NCI-H2107 treated with DMSO at 0.1 percent for 48 hours (cell line): Measurements from ENCODE around the gene RASAL2.
"Not testable (repeated sequence)": the region's sequence is repeated elsewhere in the genome, so short reads cannot be mapped to it uniquely, and the experiment has no call there.

Experiments
- DNase-seq: peaks from one replicate; lab custom pipeline; 2025; ENCODE audit not compliant: unreplicated experiment; lab: John Stamatoyannopoulos, UW

The RASAL2 gene

DNA sequence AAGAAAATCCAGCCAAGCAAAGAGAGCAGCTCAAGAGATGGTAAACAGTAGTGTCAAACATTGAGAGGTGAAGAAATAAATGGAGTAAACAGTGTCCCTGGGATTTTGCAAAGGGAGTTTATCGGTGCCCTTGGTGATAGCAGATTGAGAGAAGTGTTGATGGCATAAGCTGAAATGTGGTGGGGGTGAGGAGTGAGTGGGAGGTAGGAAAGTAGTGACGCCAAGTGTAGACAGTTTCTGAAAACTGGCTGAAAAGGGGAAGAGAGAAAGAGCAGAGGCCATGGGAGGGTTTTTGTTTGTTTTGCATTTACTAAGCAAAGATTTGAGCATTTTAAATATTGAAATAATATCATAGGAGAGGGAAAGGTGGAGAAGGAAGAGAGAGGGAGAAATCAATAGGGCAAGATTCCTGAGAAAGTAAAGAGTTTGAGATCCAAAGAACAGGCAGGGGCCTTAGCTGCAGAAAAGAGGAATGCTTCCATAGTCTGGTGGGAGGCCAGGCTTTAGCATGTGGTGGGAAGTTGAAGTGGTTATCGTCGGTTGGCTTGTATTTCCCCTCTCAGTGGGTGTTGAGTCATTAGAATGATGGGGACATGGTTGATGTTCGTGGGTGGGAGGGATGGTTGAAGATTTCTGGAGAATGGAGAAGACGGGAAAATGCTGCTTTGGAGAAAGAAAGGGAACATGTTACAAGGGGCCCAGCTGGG, 26.8 kb upstream of the RASAL2 start:
- no peak for DNase-seq

- no peak for DNase-seq
Observed at GRCh38 chr1:178071811-178072210, 22.1 kb upstream of the RASAL2 start.

GRCh38 chr1:178072326-178072725, 21.6 kb upstream of the RASAL2 start:
- DNase-seq, result no peak

- DNase-seq, result no peak
Observed at GRCh38 chr1:178075333-178075732, 18.6 kb upstream of the RASAL2 start.

GRCh38 chr1:178076607-178077006, 17.3 kb upstream of the RASAL2 start:
- no peak for DNase-seq

GRCh38 chr1:178077917-178078316, 16.0 kb upstream of the RASAL2 start:
- DNase-seq, result no peak

DNA sequence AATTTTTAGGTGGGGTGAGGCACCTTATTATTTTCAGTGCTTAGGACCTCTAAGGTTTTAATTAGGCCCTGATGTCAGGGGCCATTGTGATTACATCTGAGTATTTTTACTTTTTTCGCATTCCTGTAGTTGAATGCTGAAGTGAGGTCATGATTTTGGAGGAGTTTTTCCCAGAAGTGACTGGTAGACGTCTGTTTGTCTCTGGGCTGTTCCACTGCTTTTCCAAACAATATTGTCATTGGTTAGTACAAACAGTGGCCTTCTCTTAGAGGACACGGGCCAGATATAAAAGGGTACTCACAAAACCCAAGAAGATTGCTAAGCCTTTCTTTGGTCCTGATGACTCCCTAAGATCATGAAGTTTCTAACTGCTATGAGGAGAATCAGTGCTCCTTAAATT, 7.6 kb upstream of the RASAL2 start:
- DNase-seq, result no peak

DNA sequence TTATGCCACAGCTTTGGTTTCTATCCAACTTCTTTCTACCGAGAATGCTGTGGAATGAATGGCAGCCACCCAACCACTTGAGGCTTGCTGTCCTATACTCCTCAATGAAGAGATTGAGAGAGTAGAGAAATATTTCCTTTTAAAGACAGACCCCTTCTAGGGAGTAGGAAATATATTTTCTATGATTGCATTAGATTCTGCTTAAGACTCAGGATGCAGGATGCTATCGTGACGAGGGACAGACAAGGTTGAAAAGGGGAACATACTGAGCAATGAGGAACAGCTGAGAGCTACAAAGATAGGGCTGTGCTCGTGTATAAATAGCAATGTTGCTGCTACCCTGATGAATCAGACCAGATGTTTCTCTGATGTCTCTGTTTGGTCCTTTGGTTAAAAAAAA, 7.1 kb upstream of the RASAL2 start:
- no peak for DNase-seq

- no peak for DNase-seq
Observed at GRCh38 chr1:178088651-178089050, 5.3 kb upstream of the RASAL2 start.

DNA sequence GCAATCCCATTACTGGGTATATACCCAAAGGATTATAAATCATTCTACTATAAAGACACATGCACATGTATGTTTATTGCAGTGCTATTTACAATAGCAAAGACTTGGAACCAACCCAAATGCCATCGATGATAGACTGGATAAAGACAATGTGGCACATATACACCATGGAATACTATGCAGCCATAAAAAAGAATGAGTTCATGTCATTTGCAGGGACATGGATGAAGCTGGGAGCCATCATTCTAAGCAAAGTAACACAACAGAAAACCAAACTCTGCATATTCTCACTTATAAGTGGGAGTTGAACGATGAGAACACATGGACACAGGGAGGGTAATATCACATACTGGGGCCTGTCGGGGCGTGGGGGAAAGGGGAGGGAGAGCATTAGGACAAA, 2.5 kb upstream of the RASAL2 start:
- not testable (repeated sequence) for DNase-seq

DNA sequence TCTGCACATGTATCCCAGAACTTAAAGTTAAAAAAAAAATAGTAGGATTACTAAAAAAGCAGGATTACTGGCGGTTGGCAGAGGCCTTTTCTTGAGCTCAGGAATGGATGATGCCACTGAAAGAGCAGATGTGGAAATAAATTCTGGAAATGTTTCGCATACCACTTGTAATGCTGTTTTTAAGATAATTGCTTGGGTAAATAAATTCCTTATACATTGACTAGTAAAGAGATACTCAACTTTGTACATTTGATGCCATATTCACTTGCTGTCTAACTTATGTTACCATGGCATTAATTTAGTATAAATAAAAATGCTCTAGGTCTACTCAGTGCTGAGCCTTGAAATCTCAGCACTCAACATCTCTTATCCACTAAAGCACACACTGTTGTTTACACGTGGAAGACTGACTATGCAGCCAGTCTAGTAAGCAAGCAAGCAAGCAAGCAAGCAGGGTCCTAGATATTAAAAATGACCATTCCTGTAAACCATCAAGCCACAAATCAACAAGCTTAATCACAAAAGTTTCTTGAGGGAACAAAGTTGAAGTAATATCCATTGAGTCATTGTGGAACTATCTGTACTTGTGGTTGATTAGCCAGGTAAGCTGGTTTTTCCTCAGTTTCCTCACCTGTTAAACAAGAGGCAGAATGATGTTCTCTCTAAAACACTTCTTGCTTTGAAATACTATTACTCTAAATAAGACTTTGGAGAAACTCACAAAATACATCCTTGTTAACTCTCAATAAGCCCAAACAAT, 1.7 kb upstream of the RASAL2 start:
- DNase-seq, result no peak

GRCh38 chr1:178092878-178093493, 918 bp upstream of the RASAL2 start:
- no peak for DNase-seq

DNA sequence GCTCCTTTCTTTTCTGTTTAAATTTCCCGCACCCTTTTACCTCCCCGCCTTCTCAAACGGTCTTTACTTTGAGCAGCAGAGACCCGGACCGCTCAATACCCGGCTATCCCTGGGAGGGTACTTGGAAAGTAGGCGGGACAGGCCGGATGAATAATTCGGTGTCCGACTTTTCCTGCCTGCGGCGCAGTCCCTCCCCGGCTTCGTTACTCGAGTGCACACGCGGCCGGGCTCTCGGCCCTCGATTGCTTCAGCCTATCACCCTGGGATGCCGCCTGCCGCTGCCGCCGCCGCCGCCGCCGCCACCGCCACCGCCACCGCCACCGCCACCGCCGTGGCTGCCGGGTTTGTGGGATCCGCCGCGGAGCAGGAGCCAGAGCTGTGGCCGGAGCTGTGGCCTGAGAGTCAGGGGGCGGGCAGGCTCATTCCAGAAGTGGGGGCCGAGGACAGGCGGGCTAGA, 382 bp upstream of the RASAL2 start:
- DNase-seq, result peak; percentile 91

DNA sequence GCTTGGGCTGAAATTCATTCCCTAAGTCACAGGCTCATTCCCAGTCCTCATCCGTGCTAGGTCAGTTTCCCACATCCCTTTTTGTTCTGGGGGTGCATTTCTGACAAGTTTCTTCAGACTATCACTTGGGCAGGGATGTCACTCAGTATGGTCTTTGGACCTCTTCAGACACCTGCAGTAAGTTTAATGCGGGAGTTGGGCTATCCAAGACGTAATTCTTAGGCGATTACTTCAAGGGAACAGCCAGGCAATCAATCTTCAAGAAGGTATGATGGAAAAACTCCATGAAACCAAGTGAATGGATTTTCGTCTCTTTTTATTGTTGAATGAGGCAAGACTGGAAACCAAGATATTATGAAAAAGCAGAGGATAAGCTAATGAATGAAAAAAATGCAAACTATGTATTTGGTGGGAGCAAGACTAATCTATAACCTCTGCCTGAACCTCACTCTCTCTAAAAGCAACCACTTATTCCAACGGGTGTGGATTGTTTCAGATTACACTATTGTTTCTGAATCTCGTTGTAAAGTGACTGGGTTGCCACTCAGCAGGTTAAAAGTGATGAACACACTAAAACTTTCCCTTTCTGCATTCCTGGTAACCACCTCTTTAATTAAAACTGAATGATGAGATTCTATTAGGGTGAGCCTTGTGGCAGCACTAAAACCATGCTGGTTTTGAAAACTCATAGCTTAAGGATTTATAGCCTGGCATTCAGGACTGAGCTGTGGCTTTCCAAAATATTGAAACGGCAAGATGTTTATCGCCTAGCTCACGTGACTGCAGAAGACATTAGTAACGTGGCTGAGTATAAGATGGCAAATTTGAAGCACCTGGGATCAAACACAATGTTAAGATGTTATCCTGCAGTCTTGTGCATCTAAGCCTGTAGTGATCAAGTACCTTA, 1.1 kb downstream of the RASAL2 start:
- DNase-seq, result peak; percentile 60

DNA sequence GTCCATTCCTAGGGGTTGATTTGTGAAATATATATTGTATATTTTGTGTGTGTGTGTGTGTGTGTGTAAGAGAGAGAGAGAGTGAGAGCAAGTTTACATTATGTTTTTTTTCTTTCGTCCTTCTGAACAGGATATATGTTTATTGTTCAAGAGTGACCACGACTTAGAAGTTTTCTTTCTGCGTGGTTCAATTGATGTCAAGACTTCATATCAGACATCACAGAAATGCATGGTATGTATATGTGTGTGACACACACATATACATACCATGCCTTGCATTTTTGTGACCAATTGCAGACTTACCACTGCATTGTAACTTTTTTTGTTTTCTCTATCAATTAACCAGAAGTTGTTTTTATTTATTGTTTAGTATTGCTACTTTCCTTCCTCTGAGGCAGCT, 2.5 kb downstream of the RASAL2 start:
- no peak for DNase-seq

- peak; percentile 13 for DNase-seq
Observed at GRCh38 chr1:178098262-178098661, 4.4 kb downstream of the RASAL2 start.

GRCh38 chr1:178101266-178101630, 7.3 kb downstream of the RASAL2 start:
- no peak for DNase-seq

DNA sequence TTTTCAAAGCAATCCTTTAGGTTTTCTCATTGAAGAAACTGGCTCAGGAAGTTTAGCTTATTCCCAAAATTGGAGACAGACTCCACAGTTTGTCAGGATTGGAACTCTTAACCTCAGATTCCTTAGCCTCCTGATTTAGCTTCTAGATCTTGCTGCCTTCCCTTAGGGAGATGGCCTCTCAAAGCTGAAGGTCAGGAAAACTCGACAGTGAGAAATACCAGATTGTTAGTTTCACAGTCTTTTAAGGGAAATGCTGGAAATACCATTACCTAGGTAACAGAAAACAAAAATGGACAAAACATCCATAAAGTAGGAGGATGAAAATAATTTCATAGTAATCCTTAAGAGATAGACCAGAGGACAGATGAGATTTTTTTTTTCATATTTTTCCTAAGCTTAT, 7.8 kb downstream of the RASAL2 start:
- DNase-seq, result no peak

- DNase-seq, result no peak
Observed at GRCh38 chr1:178102218-178102617, 8.3 kb downstream of the RASAL2 start.

DNA sequence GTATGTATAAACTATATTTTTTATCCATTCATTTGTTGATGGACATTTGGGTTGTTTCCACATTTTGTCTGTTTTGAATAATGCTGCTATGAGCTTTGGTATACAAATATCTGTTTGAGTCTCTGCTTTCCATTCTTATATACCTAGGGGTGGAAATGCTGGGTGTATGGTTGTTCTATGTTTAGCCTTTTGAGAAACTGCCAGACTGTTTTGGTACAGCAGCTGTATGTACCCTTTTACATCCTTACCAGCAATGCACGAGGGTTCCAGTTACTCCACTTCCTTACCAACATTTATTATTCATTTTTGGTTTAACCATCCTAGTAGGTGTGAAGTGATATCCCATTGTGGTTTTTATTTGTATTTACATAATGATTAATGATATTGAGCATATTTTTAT, 13.9 kb downstream of the RASAL2 start:
- DNase-seq, result no peak
